SIG-M5 treated with dmso at 0.1 percent for 504 hours (cell line): ENCODE results near the gene SH2D4B.

Source experiments
- DNase-seq: peaks from one replicate; lab custom pipeline; 2025; ENCODE audit not compliant: unreplicated experiment; lab: John Stamatoyannopoulos, UW

The SH2D4B gene

DNA sequence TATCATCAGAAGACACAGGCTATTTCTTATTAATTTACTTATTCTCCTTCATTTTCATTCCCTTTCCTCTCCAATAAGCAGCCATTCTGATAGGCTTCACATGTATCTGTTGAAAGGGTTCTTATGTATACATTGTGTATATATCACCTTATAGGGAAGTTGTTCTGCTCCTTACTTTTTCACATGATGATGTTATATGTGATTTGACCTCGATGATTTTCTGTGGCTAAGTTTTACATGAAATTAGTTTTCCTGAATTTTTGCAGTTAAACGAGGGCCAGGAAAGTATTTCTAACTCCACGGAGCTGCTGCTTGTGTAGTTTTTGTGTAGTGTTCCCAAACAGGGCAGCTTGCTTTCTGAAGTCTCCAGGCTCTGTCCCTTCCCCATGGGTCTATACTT, 84.5 kb downstream of the SH2D4B start:
- DNase-seq: no peak

DNA sequence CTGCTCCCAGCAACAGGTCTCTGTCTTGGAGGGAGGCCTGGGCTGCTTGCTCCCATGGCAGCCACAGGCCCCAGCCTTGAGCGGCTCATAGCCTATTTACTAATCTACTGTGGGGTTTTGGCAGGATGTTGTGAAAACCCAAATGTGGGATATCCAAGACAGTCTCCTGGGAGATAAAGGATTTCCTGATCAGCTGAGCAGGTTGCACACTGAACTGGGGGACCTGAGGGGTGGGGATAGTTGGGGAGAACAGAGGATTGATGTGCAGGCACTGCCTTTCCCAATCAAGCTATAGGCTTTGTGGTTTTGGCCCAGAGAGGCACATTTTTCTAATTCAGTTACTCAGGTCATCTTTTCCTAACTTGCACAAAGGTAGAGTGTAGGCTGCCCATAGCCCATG, 92.6 kb downstream of the SH2D4B start:
- no peak for DNase-seq

DNA sequence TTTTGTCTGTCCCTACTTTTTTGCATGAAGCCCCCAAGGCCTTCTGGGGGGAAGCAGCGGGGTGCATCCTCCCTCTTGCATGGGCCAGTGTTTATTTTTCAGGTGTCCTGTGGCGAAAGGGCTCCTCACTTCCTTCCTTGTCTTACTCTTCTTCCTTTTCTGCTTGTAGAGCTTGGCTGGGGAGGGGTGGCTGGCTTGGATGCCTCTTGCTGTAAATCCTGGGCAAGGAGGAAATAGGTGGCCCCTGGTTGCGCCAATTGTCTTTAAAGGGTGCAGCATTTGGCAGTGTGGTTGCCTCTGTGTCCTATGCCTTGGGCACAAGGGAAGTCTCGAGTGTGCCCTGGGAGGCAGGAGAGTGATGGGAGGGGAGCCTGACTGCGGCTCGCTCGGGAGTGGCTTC, 95.0 kb downstream of the SH2D4B start:
- DNase-seq: no peak

DNA sequence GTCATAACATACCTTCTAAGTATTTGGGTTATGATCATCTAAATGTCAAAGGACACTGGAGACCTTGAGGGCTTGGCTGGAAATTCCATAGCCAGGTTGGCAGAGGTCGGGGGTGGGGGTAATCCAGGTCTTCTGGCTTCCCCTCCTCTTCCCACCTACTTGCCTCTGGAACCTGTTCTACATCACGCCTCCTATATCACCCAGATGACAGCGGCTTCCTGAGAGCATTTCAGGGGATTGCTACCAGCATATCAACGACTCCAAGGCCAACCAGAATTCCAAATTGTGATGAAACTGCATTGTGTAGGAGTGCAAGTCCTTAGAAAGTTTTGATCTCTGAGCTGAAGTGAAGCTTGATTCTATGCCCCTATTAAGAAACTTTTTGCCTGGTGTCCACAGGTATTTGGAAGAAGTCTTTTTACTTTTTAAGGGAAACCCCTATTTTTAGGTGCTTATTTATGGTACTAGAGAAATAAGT, 95.7 kb downstream of the SH2D4B start:
- no peak for DNase-seq

DNA sequence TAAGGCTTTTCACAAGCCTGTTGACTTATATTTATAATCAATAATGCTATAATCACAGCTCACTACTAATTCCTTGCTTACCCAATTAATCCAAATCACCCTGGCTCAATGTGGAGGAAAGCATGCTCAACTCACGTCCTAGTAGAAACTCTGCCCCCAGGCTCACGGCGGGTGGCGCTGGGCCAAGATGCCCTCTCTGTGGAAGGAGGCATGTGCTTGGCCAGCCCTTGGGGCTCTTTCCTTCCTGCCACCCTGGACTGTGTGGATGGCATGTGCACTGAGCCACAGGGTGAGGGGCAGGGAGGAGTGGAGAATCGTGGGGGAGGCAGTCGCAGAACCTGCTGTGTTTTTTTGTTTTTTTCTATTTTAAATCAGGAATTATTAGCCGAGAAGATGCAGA, 96.2 kb downstream of the SH2D4B start:
- no peak for DNase-seq

DNA sequence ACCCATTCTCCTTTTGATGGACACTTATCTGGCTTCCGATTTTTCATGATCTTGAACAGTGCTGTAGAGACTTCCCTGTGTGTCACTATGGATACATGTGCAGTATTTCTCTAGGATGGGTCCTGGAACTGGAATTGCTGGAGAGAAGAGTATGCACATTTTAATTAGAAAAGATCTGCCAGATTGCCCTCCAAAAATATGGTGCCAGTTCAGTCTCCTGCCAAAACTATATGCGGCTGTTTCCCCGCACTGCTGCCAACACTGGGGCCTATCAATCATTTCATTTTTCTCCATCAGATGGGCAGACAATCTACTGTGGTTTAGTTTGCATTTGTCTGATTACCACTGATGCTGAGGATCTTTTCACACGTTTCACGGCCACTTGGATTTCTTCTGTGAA, 105.0 kb downstream of the SH2D4B start:
- DNase-seq: no peak

DNA sequence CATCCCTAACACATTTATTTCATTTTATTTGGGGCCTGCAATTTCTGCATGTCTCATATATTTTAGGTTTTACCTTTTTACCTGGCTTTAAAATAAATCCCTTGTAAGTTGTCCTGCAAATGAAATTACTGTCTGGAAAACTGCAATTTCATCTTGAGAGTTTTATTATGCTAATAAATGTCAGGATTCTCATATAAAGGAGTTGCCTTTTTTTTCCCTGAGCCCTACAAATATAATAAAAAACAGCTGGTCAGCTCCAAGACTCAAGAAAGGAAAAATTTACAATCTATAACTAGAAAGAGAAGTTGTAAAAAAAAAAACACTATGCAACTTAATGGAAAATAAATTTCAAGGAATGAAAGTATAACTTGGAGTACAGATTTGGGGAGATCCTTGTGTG, 108.7 kb downstream of the SH2D4B start:
- no peak for DNase-seq

DNA sequence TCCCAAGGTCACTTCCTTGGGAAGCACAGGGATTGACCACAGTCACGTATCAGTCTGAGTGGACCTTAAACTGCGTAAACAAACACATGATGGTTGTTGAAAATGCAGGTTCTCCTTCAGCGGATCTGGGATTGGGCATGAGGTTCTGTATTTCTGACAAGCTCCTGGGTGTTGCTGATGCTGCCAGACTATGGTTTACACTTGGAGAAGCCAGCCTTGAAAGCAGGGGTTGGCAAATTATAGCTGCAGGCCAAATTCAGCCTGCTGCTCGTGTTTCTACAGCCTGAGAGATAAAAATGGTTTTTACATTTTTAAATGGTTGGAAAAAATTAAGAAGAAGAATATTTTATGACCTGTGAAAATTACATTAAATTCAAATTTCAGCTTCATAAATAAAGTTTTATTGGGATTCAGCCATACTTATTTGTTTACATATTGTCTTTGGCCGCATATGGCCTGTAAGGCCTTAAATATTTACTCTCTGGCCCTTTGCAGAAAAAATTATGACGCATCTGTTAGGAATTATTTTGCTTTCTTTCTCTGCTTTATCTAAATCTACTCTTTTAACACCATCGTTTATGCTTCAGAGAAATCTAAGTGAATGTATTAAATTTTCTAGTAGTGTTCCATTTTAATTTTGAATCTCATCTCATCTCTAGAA, 109.6 kb downstream of the SH2D4B start:
- no peak for DNase-seq

DNA sequence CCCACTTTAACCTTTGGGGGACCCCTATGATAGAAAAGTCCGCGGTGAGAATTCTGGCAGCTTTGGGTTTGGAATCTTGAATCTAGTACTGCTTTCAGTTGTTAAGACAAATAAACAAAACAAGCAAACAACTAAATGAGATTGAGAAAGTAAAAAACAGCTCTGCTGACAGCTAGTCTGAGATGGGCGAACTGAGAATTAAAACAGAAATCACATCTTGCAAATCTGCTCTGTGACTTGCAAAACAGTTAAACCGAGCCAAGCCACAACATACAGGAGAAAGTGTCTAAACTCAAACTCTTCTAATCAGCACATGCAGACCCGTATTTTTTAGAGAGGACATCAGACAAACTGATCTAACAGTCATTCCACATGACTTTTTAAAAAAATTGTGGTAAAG, 110.4 kb downstream of the SH2D4B start:
- DNase-seq: no peak

DNA sequence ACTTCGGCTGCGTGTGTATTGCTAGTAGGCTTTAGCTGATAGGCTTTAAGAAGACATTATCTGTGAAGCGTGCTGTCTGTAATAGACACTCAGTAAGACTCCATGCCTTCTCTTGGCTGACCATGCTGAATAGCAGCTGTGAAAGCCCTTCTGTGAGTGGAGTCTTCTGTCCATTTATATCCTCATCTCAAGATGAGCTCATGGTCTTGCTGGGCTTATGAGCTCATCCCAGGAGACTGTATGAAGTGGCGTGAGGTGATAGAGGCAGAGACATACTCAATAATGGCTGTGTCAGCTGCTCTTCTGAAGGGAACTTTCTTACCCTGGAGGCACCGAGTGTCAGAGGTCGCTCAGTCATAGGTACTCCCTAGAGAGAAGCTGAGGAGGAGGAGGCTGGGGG, 111.5 kb downstream of the SH2D4B start:
- no peak for DNase-seq

DNA sequence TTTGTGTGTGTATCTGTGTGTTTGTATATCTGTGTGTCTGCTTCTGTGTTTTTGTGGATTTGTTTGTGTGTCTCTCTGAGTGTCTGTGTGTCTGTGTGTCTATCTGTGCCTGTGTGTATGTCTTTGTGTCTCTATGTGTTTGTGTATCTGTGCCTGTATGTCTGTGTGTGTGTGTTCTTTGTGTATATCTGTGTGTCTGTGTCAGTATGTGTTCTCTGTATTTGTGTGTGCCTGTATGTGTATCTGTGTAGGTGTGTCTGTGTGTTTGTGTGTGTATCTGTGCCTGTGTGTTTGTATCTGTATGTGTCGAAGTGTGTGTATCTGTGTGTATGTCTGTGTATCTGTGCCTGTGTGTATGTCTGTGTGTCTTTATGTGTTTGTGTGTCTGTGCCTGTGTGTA, 118.2 kb downstream of the SH2D4B start:
- no peak for DNase-seq

DNA sequence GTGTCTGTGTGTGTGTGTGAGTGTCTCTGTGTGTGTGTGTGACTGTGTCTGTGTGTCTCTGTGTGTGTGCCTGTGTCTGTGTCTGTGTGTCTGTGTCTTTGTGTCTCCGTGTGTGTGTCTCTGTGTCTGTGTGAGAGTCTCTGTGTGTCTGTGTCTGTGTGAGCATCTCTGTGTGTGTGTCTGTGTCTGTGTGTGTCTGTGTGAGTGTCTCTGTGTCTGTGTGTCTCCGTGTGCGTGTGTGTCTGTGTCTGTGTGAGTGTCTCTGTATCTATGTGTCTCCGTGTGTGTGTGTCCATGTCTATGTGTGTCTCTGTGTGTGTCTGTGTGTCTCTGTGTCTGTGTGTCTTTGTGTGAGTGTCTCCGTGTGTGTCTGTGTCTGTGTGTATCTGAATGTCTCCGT, 120.4 kb downstream of the SH2D4B start:
- no peak for DNase-seq

DNA sequence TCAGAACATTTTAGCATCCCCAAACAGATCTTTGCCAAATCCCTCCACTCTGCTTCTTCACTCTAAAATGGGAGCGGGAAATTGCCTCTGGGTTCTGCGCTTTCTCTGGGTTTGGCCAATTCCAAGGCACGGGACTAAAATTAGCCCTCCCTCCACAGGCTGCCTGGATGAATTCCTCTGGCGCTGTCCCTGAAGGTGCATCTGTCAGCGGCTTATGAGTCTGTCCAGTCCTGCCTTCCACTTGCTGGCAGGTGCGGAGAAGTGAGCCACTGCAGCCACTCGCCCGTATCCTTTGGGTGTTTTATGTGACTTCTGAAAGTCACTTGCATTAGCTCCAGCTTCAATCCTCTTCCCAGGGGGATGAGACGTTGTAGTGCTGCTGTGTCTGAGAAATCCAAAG, 121.6 kb downstream of the SH2D4B start:
- DNase-seq: no peak

DNA sequence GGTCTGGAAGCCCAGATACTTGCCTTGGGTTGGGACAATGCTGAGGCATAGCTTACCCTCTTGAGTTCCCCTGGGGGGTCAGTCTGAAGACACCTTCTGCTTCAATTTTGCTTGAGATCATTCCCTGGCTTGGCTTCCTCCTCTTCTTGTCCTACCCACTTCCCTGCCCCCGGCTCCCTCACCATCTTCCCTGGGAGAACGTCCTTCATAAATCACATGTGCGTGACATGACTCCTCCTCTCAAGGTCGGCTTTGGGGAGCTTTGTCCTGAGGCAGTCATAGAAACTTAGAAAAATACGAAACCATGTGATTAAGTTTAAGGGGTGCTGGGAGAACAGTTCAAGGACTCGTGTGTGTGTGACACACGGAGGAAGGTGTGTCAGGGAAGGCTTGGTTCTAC, 122.6 kb downstream of the SH2D4B start:
- no peak for DNase-seq

DNA sequence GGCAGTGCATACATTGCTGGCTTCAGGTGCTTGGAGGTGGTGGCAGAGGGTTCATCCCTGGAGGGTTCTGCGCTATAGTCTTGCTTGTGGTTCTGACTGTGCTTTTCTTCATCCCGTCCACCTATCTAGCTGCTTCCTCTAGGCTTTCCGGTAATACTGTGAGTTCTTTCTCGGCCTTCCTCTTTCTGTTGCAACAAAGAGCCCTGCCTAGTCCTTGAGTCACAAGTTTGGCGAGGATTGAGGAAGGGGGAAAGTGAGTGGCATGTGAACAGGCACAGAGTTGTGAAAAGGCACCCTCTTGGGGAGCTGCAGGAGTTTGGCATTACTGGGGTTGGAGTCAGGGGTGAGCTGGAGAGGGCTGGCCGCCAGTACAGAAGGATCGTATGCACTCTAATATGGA, 123.0 kb downstream of the SH2D4B start:
- DNase-seq: peak; percentile 89

DNA sequence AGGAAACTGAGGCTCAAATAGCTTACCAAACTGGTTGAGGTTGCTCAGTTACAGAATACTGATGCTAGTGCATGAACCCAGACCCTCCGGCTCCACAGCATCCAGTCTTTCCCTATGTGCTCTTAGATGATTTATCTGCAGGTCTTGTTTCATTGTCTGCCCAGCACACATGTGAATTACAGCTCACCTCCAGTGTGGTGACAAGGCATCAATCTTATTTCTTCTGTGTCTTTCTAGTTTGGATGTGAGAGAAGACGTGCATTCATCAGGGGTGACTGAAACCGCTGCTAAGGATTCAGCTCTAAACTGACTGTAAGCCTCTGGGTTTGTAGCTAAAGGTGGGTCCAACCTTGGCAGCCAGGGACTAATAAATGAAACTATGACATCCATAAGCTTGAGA, 123.8 kb downstream of the SH2D4B start:
- no peak for DNase-seq

DNA sequence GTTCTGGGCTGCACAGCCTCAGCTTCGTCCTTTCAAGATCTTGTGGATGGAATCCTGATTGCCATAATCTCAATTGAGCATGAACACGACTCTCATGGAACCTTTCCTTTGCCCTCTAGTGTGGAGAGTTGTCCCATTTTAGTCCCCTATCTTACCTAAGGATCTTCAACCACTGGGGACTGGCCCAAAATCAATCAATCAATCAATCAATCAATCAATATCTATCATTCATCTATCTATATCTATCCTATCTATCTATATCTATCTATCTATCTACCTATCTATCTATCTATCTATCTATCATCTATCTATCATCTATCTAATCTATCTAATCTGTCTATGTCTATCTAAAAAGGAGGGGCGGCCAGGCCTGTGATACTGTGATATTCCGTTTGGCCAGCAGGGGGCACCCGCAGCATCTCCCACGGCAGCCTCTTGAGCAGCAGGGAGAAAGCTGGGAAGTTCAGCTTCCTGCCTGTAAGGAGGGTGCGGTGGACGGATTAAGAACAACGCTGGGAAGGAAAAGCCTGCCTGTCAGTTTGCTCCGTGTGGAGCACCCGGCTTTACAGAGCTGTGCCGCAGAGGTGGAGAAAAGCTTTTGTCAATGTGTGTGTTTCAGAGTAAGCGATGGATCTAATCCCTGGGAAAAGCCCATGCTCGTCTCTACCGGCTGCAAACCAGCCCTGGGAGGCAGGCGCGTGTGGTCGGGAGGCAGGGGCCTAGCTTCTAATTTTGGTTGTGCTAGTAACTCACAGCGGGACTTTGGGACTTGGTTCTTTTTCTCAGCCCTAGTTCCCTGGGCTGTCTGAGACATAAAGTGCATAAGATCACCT, 124.9 kb downstream of the SH2D4B start:
- peak; percentile 32 for DNase-seq

DNA sequence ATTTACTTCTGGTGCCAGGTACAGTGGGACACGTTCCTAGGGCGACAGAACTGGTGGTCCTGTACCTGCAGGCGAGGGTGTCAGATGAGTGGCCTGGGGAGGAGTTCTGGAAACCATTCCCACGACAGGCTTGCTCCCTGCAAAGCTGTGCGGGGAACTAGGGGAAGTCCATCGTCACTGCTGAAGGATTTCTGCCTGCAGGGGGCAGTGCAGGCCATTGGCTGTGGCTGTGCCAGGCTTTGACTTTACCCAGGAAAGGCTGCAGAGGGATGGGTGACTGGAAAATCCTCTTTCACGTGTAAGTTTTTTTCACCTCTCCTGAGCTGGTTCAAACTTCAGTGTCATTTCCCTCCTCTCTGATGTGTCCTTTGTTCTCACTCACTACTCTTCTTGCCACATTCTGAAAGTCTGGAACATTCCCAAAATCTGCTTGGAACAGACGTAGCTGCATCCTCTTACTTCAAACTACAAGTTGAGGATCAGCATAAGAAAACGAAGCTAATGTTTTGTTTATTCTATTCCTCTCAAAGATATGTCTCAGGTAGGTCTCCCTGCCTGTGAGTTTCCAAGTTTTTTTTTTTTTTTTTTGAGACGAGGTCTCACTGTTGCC, 126.5 kb downstream of the SH2D4B start:
- DNase-seq: peak; percentile 54

DNA sequence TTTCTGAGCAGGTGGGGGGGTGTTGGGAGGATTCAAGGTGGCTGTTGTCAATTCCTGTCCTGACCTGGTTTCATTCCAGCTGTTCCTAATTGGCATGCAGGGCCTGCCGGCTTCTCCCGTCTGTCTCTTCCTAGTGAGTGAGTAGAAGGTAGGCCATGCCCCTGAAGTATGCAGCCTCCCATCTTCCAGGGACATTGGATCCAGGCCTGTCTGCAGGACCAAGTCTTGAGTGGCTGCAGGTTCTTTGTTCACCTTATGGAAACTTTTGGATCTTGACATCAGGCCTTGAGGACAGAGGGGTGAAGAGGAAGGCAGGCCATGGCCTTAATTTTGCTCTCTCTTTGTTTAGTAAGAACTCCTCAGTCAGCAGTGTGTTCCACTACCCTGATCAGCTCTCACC, 131.8 kb downstream of the SH2D4B start:
- no peak for DNase-seq

DNA sequence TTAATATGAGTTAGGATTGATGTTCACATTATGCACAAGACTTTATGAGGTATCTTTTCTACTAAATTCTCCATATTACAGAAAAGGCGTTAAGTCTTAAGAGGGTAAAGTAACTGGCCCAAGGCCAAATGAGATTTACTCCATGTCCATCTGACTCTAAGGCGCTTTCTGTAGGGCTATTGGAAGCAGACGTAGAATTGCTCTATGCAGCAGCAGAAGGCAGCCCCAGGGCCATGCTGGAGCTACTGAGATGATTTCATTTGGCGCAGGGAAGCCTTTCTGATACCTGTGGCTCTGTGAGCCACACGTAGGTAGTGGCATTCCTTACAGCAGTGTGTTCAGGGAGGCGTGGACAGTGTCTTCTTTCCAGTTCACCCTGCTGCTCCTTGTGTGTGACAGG, 133.1 kb downstream of the SH2D4B start:
- no peak for DNase-seq

DNA sequence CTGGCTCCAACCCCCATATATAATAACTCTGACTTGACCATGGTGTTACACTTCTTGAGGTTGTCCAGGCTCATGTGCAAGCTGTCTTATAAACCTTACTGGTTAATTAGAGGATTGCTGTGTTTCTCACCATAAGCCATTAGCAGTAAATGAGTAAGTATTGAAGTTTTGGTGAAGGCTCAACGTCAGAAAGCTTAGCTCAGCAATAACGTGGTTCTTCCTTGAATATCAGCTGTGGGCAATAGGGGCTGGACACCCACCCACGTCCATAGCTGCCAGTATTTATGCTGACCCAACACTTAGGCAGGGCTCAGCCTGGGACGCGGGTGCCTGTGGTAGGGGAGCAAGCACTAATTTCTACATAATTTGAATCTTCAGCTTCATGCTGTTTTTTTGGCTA, 134.1 kb downstream of the SH2D4B start:
- no peak for DNase-seq

DNA sequence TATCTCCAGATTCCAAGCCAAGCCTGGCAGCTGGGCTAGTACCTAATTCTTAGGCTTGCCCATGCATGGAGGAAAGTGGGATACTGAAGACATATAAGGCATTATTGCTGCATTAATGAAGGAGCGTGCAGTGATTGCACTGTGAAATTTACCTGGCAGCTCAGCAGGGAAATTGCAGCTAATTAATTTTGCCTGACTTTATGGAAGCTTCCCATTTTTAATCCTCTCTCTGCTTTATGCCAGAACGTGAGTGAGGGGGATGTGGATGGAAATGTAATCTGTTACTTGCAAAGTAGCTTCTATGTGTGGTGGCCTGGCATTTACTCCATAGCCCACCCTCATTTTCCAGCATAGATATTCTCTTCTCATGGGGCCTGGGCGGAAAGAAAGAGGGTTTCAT, 134.9 kb downstream of the SH2D4B start:
- DNase-seq: no peak
